Measurements from ENCODE around the gene TMEM135. TPM values are rescaled to one million over a fixed set of nuclear protein-coding genes. Genes with fewer than 3 reads are reported as not detected.
"Not testable (repeated sequence)": the region's sequence is repeated elsewhere in the genome, so short reads cannot be mapped to it uniquely, and the experiment has no call there.

TMEM135 gene
- total and polyA plus RNA-seq, 2 donors from 2014 or later, result 12.0 to 24.6 TPM

- Histone ChIP-seq H3K27me3 (ENCODE audit: control insufficient read depth, insufficient read depth, low read length) (no peaks in the 10 kb centered on the region), H3K36me3 (ENCODE audit: control insufficient read depth in 2 of 3, insufficient read depth in 3 of 3, low read length in 3 of 3) (no peaks in the 10 kb centered on the region), H3K9me3 (ENCODE audit: control insufficient read depth in 2 of 3, insufficient read depth in 1 of 3, low read length in 3 of 3) (no peaks in the 10 kb centered on the region), H3K9ac (ENCODE audit: low read length in 3 of 3) (no peak overlapping the region), H3K4me3 (ENCODE audit: low read length in 3 of 3) (no peak overlapping the region), H3K27ac (ENCODE audit: low read depth in 2 of 2, low read length in 2 of 2) (no peak overlapping the region), H3K4me1 (ENCODE audit: control insufficient read depth in 2 of 3, insufficient read depth in 2 of 3, low read depth in 1 of 3, low read length in 3 of 3) (no peaks in the 10 kb centered on the region)
- TF ChIP-seq, protein P1, sequence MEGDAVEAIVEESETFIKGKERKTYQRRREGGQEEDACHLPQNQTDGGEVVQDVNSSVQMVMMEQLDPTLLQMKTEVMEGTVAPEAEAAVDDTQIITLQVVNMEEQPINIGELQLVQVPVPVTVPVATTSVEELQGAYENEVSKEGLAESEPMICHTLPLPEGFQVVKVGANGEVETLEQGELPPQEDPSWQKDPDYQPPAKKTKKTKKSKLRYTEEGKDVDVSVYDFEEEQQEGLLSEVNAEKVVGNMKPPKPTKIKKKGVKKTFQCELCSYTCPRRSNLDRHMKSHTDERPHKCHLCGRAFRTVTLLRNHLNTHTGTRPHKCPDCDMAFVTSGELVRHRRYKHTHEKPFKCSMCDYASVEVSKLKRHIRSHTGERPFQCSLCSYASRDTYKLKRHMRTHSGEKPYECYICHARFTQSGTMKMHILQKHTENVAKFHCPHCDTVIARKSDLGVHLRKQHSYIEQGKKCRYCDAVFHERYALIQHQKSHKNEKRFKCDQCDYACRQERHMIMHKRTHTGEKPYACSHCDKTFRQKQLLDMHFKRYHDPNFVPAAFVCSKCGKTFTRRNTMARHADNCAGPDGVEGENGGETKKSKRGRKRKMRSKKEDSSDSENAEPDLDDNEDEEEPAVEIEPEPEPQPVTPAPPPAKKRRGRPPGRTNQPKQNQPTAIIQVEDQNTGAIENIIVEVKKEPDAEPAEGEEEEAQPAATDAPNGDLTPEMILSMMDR (IDR thresholded peaks at IDR 0.05; ENCODE audit: borderline replicate concordance, extremely low read depth, insufficient read depth), result no peak
- FAIRE-seq (no peak), DNase-seq (no peak)
- intact Hi-C loops (cut with DNase I), result no loop called here
Observed at GRCh38 chr11:87185228-87185627, 147.5 kb downstream of the TMEM135 start.

DNA sequence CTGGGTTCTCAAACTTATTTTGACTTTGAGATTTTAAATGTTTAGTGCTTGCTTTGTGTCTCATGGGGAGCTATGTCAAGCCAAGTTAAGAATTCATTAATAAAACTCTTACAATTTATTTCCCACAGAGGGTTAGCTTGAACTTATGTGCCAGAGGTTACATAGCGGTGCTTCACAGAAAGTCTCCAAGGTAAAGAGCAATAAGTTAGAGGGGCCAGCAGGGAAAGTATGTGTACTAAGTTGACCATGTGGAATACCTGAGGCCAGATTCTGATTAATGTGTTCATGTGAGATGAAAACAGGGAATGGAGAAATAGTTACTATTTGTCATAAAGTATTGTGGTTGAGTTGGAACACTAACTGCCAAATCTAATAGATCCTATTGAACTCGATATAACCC is 149.3 kb downstream of the TMEM135 start:
- Histone ChIP-seq H3K27me3 (ENCODE audit: control insufficient read depth, insufficient read depth, low read length) (no peaks in the 10 kb centered on the region), H3K4me3 (ENCODE audit: low read length in 3 of 3) (no peak overlapping the region), H3K9me3 (ENCODE audit: control insufficient read depth in 2 of 3, insufficient read depth in 1 of 3, low read length in 3 of 3) (no peaks in the 10 kb centered on the region), H3K4me1 (ENCODE audit: control insufficient read depth in 2 of 3, insufficient read depth in 2 of 3, low read depth in 1 of 3, low read length in 3 of 3) (no peaks in the 10 kb centered on the region), H3K36me3 (ENCODE audit: control insufficient read depth in 2 of 3, insufficient read depth in 3 of 3, low read length in 3 of 3) (no peaks in the 10 kb centered on the region), H3K9ac (ENCODE audit: low read length in 3 of 3) (no peak overlapping the region), H3K27ac (ENCODE audit: low read depth in 2 of 2, low read length in 2 of 2) (no peak overlapping the region)
- FAIRE-seq (no peak), DNase-seq (peak in 2 of 5 donors; percentile 24 to 44)
- intact Hi-C loops (cut with DNase I), result no loop called here
- TF ChIP-seq, protein P1 (IDR thresholded peaks at IDR 0.05; ENCODE audit: borderline replicate concordance, extremely low read depth, insufficient read depth), result no peak

DNA sequence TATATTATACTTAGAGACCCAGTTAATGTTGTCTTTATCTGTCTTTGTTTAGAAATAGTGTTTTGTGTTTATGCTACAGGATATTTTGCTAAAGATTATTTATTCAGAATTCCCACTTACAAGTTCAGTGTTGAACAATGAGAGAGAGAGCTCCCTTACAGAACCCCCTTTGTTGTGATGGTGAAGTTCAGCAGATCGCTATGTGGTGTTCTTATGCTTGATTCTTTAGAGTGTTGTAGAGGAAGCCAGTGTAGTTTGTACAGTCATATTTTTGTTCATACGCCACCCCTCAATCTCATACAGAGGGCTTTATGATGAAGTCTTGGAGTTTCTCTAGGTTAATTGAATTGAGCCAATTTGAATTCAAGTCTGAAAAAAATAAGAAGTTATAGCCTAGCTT is 150.2 kb downstream of the TMEM135 start:
- DNase-seq, result no peak
- no peak overlapping the region for H3K27ac ChIP-seq (ENCODE audit: low read depth in 2 of 2, low read length in 2 of 2)
- no peaks in the 10 kb centered on the region for H3K36me3 ChIP-seq (ENCODE audit: control insufficient read depth in 2 of 3, insufficient read depth in 3 of 3, low read length in 3 of 3)
- no peak overlapping the region for H3K4me3 ChIP-seq (ENCODE audit: low read length in 3 of 3)
- H3K27me3 ChIP-seq (ENCODE audit: control insufficient read depth, insufficient read depth, low read length), result no peaks in the 10 kb centered on the region
- no peak overlapping the region for H3K9ac ChIP-seq (ENCODE audit: low read length in 3 of 3)
- FAIRE-seq, result no peak
- H3K9me3 ChIP-seq (ENCODE audit: control insufficient read depth in 2 of 3, insufficient read depth in 1 of 3, low read length in 3 of 3), result no peaks in the 10 kb centered on the region
- H3K4me1 ChIP-seq (ENCODE audit: control insufficient read depth in 2 of 3, insufficient read depth in 2 of 3, low read depth in 1 of 3, low read length in 3 of 3), result no peaks in the 10 kb centered on the region
- intact Hi-C loops (cut with DNase I), result no loop called here
- TF ChIP-seq, protein P1 (IDR thresholded peaks at IDR 0.05; ENCODE audit: borderline replicate concordance, extremely low read depth, insufficient read depth), result no peak

DNA sequence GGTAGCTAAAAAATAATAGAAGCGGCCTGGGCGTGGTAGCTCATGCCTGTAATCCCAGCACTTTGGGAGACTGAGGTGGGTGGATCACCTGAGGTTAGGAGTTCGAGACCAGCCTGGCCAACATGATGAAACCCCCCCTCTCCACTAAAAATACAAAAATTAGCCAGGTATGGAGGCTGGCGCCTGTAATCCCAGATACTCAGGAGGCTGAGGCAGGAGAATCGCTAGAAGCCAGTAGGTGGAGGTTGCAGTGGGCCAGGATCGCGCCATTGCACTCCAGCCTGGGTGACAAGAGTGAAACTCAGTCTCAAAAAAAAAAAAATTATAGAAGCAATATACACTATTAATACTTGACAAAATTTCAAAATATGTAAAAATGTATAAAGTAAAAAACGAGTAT is 150.7 kb downstream of the TMEM135 start:
- intact Hi-C loops (cut with DNase I); H3K9ac ChIP-seq (ENCODE audit: low read length in 3 of 3); H3K4me1 ChIP-seq (ENCODE audit: control insufficient read depth in 2 of 3, insufficient read depth in 2 of 3, low read depth in 1 of 3, low read length in 3 of 3); H3K36me3 ChIP-seq (ENCODE audit: control insufficient read depth in 2 of 3, insufficient read depth in 3 of 3, low read length in 3 of 3); H3K4me3 ChIP-seq (ENCODE audit: low read length in 3 of 3); H3K27me3 ChIP-seq (ENCODE audit: control insufficient read depth, insufficient read depth, low read length); H3K9me3 ChIP-seq (ENCODE audit: control insufficient read depth in 2 of 3, insufficient read depth in 1 of 3, low read length in 3 of 3); H3K27ac ChIP-seq (ENCODE audit: low read depth in 2 of 2, low read length in 2 of 2); FAIRE-seq; DNase-seq: not testable (repeated sequence)

- FAIRE-seq; H3K27ac ChIP-seq (ENCODE audit: low read depth in 2 of 2, low read length in 2 of 2); H3K36me3 ChIP-seq (ENCODE audit: control insufficient read depth in 2 of 3, insufficient read depth in 3 of 3, low read length in 3 of 3); H3K4me3 ChIP-seq (ENCODE audit: low read length in 3 of 3); H3K27me3 ChIP-seq (ENCODE audit: control insufficient read depth, insufficient read depth, low read length); DNase-seq; H3K9ac ChIP-seq (ENCODE audit: low read length in 3 of 3); H3K4me1 ChIP-seq (ENCODE audit: control insufficient read depth in 2 of 3, insufficient read depth in 2 of 3, low read depth in 1 of 3, low read length in 3 of 3); H3K9me3 ChIP-seq (ENCODE audit: control insufficient read depth in 2 of 3, insufficient read depth in 1 of 3, low read length in 3 of 3); intact Hi-C loops (cut with DNase I): not testable (repeated sequence)
Observed at GRCh38 chr11:87188921-87189320, 151.2 kb downstream of the TMEM135 start.

Measured in kidney (tissue), 14 donors.